GM06990 (cell line): ENCODE data around the gene SIPA1L3.

Experiments used
- DNase-seq: peaks from one replicate; pipeline ENCODE4 v3.0.0-alpha.2; 2011; ENCODE audit not compliant: insufficient read length; ENCODE audit errors: extremely low read depth
- H3K27me3 ChIP-seq: replicated peaks from 2 replicates; pipeline ENCODE4 v1.6.0; 2011; ENCODE audit warnings: low read length; ENCODE audit not compliant: control insufficient read depth, insufficient read depth
- H3K36me3 ChIP-seq: 2 replicates; pipeline ENCODE4 v1.5.1; 2011; ENCODE audit warnings: low read length; ENCODE audit not compliant: control insufficient read depth, insufficient read depth
- H3K4me3 ChIP-seq: replicated peaks from 2 replicates; pipeline ENCODE4 v1.5.1; 2011; ENCODE audit warnings: low read depth, mild to moderate bottlenecking, control low read depth, low read length
- TF ChIP-seq, protein P1 (sequence below): IDR thresholded peaks from 2 replicates; pipeline ENCODE4 v1.5.1; 2011; ENCODE audit warnings: low read length, control low read depth, mild to moderate bottlenecking, inconsistent platforms; ENCODE audit not compliant: insufficient read depth, poor library complexity, severe bottlenecking

Gene SIPA1L3

DNA sequence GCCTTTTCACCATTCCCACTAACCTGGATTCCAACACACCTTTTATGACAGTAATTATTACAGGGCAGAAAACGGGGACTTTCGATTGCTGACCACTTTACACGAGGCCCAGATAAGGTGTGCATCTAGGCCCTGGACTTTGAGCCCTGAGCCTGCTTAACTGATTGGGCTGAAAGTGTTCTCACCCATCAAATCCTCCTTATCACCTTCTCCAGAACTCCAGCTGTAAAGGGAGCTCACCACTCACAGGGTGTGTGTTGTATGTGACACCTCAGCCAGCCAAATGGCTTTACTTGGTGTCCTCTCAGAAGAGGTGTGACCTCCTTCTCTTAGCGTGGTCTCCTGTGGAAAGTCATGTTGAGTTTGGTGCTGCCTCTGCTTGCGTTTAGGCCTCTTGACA, 36.5 kb downstream of the SIPA1L3 start:
- Histone ChIP-seq H3K27me3 (no peaks in the 10 kb centered on the region), H3K36me3 (peaks cover 2% of the 10 kb centered on the region), H3K4me3 (no peak overlapping the region)
- TF ChIP-seq, protein P1, sequence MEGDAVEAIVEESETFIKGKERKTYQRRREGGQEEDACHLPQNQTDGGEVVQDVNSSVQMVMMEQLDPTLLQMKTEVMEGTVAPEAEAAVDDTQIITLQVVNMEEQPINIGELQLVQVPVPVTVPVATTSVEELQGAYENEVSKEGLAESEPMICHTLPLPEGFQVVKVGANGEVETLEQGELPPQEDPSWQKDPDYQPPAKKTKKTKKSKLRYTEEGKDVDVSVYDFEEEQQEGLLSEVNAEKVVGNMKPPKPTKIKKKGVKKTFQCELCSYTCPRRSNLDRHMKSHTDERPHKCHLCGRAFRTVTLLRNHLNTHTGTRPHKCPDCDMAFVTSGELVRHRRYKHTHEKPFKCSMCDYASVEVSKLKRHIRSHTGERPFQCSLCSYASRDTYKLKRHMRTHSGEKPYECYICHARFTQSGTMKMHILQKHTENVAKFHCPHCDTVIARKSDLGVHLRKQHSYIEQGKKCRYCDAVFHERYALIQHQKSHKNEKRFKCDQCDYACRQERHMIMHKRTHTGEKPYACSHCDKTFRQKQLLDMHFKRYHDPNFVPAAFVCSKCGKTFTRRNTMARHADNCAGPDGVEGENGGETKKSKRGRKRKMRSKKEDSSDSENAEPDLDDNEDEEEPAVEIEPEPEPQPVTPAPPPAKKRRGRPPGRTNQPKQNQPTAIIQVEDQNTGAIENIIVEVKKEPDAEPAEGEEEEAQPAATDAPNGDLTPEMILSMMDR, result no peak
- no peak for DNase-seq

DNA sequence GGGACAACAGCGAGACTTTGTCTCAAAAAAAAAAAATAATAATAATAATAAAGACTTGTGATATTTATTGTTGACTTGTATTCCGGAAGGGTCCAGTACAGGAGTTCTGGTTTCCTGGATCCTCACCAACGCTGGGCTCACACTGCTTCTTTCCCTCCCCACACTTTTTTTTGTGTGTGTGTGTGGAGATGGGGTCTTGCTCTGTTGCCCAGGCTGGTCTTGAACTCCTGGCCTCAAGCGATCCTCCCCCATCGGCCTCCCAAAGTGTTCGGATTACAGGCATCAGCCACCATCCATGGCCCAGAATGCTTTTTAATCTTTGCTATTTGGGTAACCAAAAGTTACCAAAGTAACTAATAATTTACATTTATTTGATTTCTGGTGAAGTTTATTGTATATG, 39.1 kb downstream of the SIPA1L3 start:
- H3K27me3 ChIP-seq, result no peaks in the 10 kb centered on the region
- TF ChIP-seq, protein P1, result no peak
- H3K4me3 ChIP-seq, result no peak overlapping the region
- DNase-seq, result no peak
- peaks cover 2% of the 10 kb centered on the region for H3K36me3 ChIP-seq

DNA sequence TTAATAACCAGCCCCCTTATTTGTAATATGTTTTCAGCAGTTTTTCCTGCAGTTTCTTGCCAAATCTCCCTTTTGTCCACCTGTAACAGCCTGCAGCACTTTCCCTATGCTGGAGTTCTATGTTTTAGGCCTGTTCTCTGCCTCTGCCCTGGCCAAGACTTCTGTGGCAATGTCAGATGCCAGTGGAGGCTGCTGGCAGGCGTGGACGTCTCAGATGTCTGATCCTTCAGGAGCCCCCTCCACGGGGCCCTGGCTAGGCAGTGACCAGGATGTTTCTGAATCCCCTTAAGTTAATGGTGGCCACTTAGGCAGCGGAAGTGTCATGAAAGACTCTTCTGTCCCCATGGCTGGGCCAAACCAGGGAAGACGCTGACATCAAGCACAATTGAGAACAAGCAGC, 40.8 kb downstream of the SIPA1L3 start:
- no peak overlapping the region for H3K4me3 ChIP-seq
- no peaks in the 10 kb centered on the region; the same call in 1 of the 2 replicates for H3K36me3 ChIP-seq
- DNase-seq, result no peak
- TF ChIP-seq, protein P1, result no peak
- no peaks in the 10 kb centered on the region for H3K27me3 ChIP-seq

DNA sequence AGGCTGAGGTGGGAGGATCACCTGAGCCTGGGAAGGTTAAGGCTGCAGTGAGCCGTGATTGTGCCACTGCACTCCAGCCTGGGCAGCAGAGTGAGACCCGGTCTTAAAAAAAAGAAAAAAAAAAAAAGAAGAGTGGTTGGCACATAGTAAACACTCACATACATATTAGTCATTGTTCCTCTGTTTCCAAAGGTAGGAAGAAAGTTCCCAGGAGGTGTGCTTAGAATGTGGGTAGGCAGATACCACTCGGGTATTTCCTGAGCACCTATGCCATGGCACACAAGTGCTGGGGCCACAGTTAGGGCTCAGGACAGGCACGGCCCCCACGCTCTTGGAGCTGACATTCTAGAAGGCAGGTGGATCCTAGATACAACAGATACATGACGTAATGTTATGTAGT, 41.4 kb downstream of the SIPA1L3 start:
- Histone ChIP-seq H3K27me3 (no peaks in the 10 kb centered on the region), H3K36me3 (no peaks in the 10 kb centered on the region; the same call in 1 of the 2 replicates), H3K4me3 (no peak overlapping the region)
- no peak for DNase-seq
- TF ChIP-seq, protein P1, result no peak

DNA sequence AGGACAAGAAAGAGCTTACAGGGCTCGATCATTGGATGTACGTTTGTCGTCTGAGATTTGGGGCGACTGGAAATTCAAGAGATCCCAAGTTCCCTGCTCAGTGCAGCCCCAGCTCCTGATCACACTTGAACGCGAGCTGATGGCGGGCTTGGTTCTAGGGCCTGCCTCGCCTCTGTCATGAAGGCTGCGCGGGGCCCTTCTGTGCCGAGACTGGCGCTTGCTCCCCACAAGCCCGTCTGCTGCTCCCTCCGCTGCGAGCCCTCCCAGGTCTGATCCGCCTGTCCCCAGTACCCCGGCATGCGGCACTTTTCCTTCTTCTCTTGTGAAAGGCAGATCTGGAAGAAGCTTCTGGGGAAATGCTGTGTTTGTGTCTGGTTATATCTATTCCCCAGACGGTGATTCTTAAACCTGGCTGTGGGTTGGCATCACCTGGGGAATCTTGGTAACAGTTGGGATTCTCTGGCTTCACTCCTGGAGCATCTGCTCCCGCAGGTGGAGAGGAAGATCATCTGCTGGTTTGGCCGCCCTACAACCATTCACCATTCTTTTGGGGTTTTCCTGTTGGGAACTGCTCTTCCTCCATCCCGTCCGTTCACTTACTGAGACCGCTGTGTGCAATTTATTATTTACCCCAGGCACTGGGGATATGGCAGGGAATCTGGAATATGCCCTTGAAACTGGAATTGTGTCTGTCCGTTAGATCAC, 43.6 kb downstream of the SIPA1L3 start:
- H3K4me3 ChIP-seq, result no peak overlapping the region
- TF ChIP-seq, protein P1, result no peak
- no peaks in the 10 kb centered on the region for H3K36me3 ChIP-seq
- DNase-seq, result no peak
- no peaks in the 10 kb centered on the region for H3K27me3 ChIP-seq

DNA sequence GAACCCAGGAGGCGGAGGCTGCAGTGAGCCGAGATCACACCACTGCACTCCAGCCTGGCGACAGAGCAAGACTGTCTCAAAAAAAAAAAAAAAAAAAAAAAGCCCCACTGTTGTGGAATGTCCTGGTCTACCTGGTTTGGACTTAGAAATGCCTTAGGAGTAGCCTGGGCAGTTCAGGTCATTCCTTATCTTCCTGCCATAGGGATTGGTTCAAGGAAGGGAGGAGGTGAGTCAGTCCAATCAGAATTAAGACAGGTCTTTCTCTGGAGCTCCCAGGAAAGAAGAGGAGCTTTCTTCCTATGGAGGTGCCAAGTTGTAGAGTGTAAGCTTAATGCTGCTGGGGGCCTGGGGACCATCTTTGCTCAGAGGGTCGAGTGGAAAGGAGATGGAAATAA, 44.8 kb downstream of the SIPA1L3 start:
- TF ChIP-seq, protein P1, result no peak
- Histone ChIP-seq H3K36me3 (no peaks in the 10 kb centered on the region), H3K4me3 (no peak overlapping the region), H3K27me3 (no peaks in the 10 kb centered on the region)
- no peak for DNase-seq
